B cell (primary cell): Measurements from ENCODE around the gene IL1R1. TPM values are rescaled to one million over a fixed set of nuclear protein-coding genes. Genes with fewer than 3 reads are reported as not detected.

ENCODE experiments used
- ATAC-seq: fragments of 200-7000 bp; cut with Tn5 transposase; one replicate; pipeline ENCODE4 v1.10.0; 2021; ENCODE audit warnings: low read depth, mild to moderate bottlenecking, moderate number of reproducible peaks, moderate library complexity
- CTCF ChIA-PET: fragments of 350-600 bp; sonication (Branson Sonifier 250); formaldehyde crosslinking; loops from one replicate; lab custom pipeline; 2021; ENCODE audit warnings: antibody characterized with exemption, inconsistent platforms; lab: Charles Lee
- POLR2A ChIA-PET: fragments of 350-600 bp; sonication (Branson Sonifier 250); formaldehyde crosslinking; loops from one replicate; lab custom pipeline; 2021; ENCODE audit warnings: antibody characterized with exemption; lab: Charles Lee
- DNase-seq: peaks from one replicate; pipeline ENCODE4 v3.0.0; 2013
- H2AFZ ChIP-seq: 2 replicates; pipeline ENCODE4 v1.6.1; 2012; ENCODE audit warnings: mild to moderate bottlenecking, low read depth, low read length; ENCODE audit not compliant: insufficient read depth, poor library complexity, severe bottlenecking
- H3K27ac ChIP-seq, 2 donors: 1 replicate in 1 of 2; 2 replicates in 1 of 2; pipeline ENCODE4 v1.5.1; 2012 to 2013; ENCODE audit warnings: low read length in 2 of 2, mild to moderate bottlenecking in 2 of 2, moderate library complexity in 1 of 2
- H3K27me3 ChIP-seq, 4 experiments: fragments of 200-600 bp in 1 of 4; sonication (generic) in 1 of 4; replicated peaks in 1 of 4; 1 replicate in 2 of 4; 2 replicates in 2 of 4; pipeline versions ENCODE4 v1.6.1 to v1.7.0; 2013 to 2016; ENCODE audit warnings: low read length in 3 of 4, mild to moderate bottlenecking in 2 of 4, mixed read lengths in 1 of 4, moderate library complexity in 1 of 4; ENCODE audit not compliant: insufficient read depth in 4 of 4, control insufficient read depth in 3 of 4; ENCODE audit errors: control extremely low read depth in 1 of 4
- H3K36me3 ChIP-seq, 2 experiments: replicated peaks in 1 of 2; 1 replicate in 1 of 2; 2 replicates in 1 of 2; pipeline versions ENCODE4 v1.6.1 to v1.7.1; 2013; ENCODE audit warnings: low read length in 1 of 2; ENCODE audit not compliant: insufficient read depth in 2 of 2, control insufficient read depth in 1 of 2; ENCODE audit errors: control extremely low read depth in 1 of 2, extremely low read depth in 1 of 2
- H3K4me1 ChIP-seq, 2 donors: fragments of 200-600 bp in 1 of 2; sonication (generic) in 1 of 2; 1 replicate in 1 of 2; 2 replicates in 1 of 2; pipeline versions ENCODE4 v1.5.1 to v1.6.1; 2013 to 2017; ENCODE audit warnings: low read length in 2 of 2; ENCODE audit not compliant: control insufficient read depth in 2 of 2, insufficient read depth in 2 of 2
- H3K4me2 ChIP-seq: replicated peaks from 2 replicates; pipeline ENCODE3; 2012; ENCODE audit warnings: mild to moderate bottlenecking, low read depth, low read length; ENCODE audit not compliant: poor library complexity, severe bottlenecking
- H3K4me3 ChIP-seq, 5 experiments: fragments of 200-600 bp in 1 of 5; sonication (generic) in 1 of 5; 1 replicate in 3 of 5; 2 replicates in 2 of 5; pipeline versions ENCODE4 v1.5.1 to v1.7.0; 2011 to 2016; ENCODE audit warnings: low read length in 4 of 5, mild to moderate bottlenecking in 4 of 5, low read depth in 2 of 5, control low read depth in 1 of 5, moderate library complexity in 1 of 5; ENCODE audit not compliant: insufficient read depth in 1 of 5; ENCODE audit errors: control extremely low read depth in 1 of 5, extremely low read depth in 1 of 5
- H3K79me2 ChIP-seq: fragments of 200-600 bp; sonication (generic); one replicate; pipeline ENCODE4 v1.6.0; 2016; ENCODE audit warnings: low read length; ENCODE audit not compliant: control insufficient read depth, insufficient read depth
- H3K9ac ChIP-seq: fragments of 200-600 bp; sonication (generic); 2 replicates; pipeline ENCODE4 v1.6.1; 2017; ENCODE audit warnings: mild to moderate bottlenecking, low read length, moderate library complexity
- H3K9me3 ChIP-seq, 3 donors: one replicate each; pipeline versions ENCODE4 v1.6.1 to v1.7.1; 2013; ENCODE audit warnings: low read length in 2 of 3; ENCODE audit not compliant: control insufficient read depth in 2 of 3, insufficient read depth in 1 of 3; ENCODE audit errors: control extremely low read depth in 1 of 3
- H4K20me1 ChIP-seq: 2 replicates; pipeline ENCODE4 v1.6.0; 2012; ENCODE audit warnings: mild to moderate bottlenecking, low read length; ENCODE audit not compliant: insufficient read depth, control insufficient read depth, poor library complexity, severe bottlenecking
- H3K27ac Mint-ChIP-seq: one replicate; pipeline ENCODE4 v1.8.0; 2021; ENCODE audit warnings: mixed read lengths
- H3K27me3 Mint-ChIP-seq: one replicate; pipeline ENCODE4 v1.8.0; 2021; ENCODE audit warnings: mixed read lengths
- H3K4me1 Mint-ChIP-seq: one replicate; pipeline ENCODE4 v1.8.0; 2021; ENCODE audit warnings: mixed read lengths
- H3K4me3 Mint-ChIP-seq: one replicate; pipeline ENCODE4 v1.8.0; 2021; ENCODE audit warnings: mixed read lengths
- H3K9me3 Mint-ChIP-seq: one replicate; pipeline ENCODE4 v1.8.0; 2022; ENCODE audit warnings: mixed read lengths; ENCODE audit not compliant: insufficient read depth
- CTCF ChIP-seq: fragments of 200-600 bp; IDR thresholded peaks from one replicate; pipeline ENCODE4 v1.8.0; 2022; ENCODE audit warnings: antibody characterized with exemption, mild to moderate bottlenecking
- EZH2 ChIP-seq: IDR thresholded peaks from 2 replicates; pipeline ENCODE4 v1.6.1; 2012; ENCODE audit warnings: borderline replicate concordance, low read depth, mild to moderate bottlenecking, moderate library complexity, low read length; ENCODE audit not compliant: insufficient read depth, poor library complexity, severe bottlenecking
- WGBS: methylation state at CpG from one replicate; pipeline ENCODE4 v1.1.5; 2013; ENCODE audit warnings: missing lambda C conversion rate; ENCODE audit not compliant: insufficient coverage; 5-methylcytosine and 5-hydroxymethylcytosine counted together
- intact Hi-C: fragments of 100-400 bp; cut with micrococcal nuclease; formaldehyde crosslinking; loops from one replicate; pipeline ENCODE4 v1.10.0; 2022
- polyA plus RNA-seq: library from polyadenylated mRNA; depleted of rRNA; stranded (reverse); fragments of >200 nt; gene quantifications from 2 replicates; pipeline ENCODE4 v1.2.3, GENCODE V29; 2012
- total RNA-seq, 2 donors: library from RNA; stranded (reverse); fragments of 120-200 nt in 1 of 2; gene quantifications; 1 replicate in 1 of 2; 2 replicates in 1 of 2; pipeline versions ENCODE4 v1.2.3 to v1.2.4, GENCODE V29; 2013 to 2022

IL1R1 gene
- total and polyA plus RNA-seq, 2 donors (not counting 1 experiment from before 2014, with no cell fraction given): not detected

GRCh38 chr2:102093662-102094061 lies 48.9 kb upstream of the IL1R1 start:
- no peak overlapping the region for H3K4me3 Mint-ChIP-seq
- CTCF ChIA-PET: no interaction called here

GRCh38 chr2:102094917-102095316 lies 47.6 kb upstream of the IL1R1 start:
- Histone ChIP-seq H3K79me2 (no peaks in the 10 kb centered on the region), H3K9me3 (peaks cover 2 to 6% (median 6%) of the 10 kb centered on the region in 3 donors), H3K4me3 (no peak overlapping the region), H3K4me2 (no peak overlapping the region), H3K27me3 (peaks cover 0 to 6% (median 0%) of the 10 kb centered on the region in 4 experiments), H3K36me3 (no peaks in the 10 kb centered on the region), H4K20me1 (no peaks in the 10 kb centered on the region), H3K9ac (no peak overlapping the region), H3K27ac (no peak overlapping the region), H2AFZ (no peak overlapping the region), H3K4me1 (no peaks in the 10 kb centered on the region)
- ChIA-PET CTCF (no interaction called here), POLR2A (no interaction called here)
- ATAC-seq: no peak
- TF ChIP-seq CTCF: no peak
- TF ChIP-seq EZH2: no peak
- Mint-ChIP-seq H3K27ac (no peak overlapping the region), H3K4me1 (peaks cover 3% of the 10 kb centered on the region), H3K27me3 (peaks cover 40% of the 10 kb centered on the region), H3K4me3 (no peak overlapping the region), H3K9me3 (peaks cover 8% of the 10 kb centered on the region)
- DNase-seq: no peak
- intact Hi-C loops: no loop called here
- WGBS: no CpG with 5 or more reads among the region's 4 CpGs

More at GRCh38 chr2:102093662-102094061, 48.9 kb upstream of the IL1R1 start:
- Mint-ChIP-seq H3K9me3 (peaks cover 8% of the 10 kb centered on the region), H3K27ac (no peak overlapping the region), H3K27me3 (peaks cover 39% of the 10 kb centered on the region), H3K4me1 (peaks cover 3% of the 10 kb centered on the region)
- intact Hi-C loops: no loop called here
- H3K36me3 ChIP-seq: no peaks in the 10 kb centered on the region
- H3K27ac ChIP-seq: no peak overlapping the region
- POLR2A ChIA-PET: no interaction called here
- 47% methylated on average over 12 of the region's 13 CpGs for WGBS
- ATAC-seq: no peak
- H3K4me1 ChIP-seq: no peaks in the 10 kb centered on the region
- H3K9me3 ChIP-seq: peaks cover 5 to 6% (median 6%) of the 10 kb centered on the region in 3 donors
- H3K27me3 ChIP-seq: peaks cover 0 to 6% (median 0%) of the 10 kb centered on the region in 4 experiments
- H3K9ac ChIP-seq: no peak overlapping the region
- TF ChIP-seq CTCF: no peak
- DNase-seq: no peak
- H4K20me1 ChIP-seq: no peaks in the 10 kb centered on the region
- H3K79me2 ChIP-seq: no peaks in the 10 kb centered on the region
- H3K4me2 ChIP-seq: no peak overlapping the region
- H3K4me3 ChIP-seq: no peak overlapping the region
- H2AFZ ChIP-seq: no peak overlapping the region
